Esophagus (tissue), 2 donors: ENCODE measurements around the gene RDH13. TPM values are rescaled to one million over a fixed set of nuclear protein-coding genes. Genes with fewer than 3 reads are reported as not detected.

ENCODE experiments used
- H3K27ac ChIP-seq, 2 donors: one replicate each; pipeline ENCODE4 v1.5.1; 2013; ENCODE audit warnings: low read depth in 2 of 2, mild to moderate bottlenecking in 2 of 2, inconsistent platforms in 1 of 2, low read length in 1 of 2, moderate library complexity in 1 of 2
- H3K27me3 ChIP-seq, 2 donors: one replicate each; pipeline ENCODE4 v1.6.1; 2013; ENCODE audit warnings: low read length in 2 of 2, control low read depth in 1 of 2, mild to moderate bottlenecking in 1 of 2; ENCODE audit not compliant: insufficient read depth in 2 of 2, control insufficient read depth in 1 of 2
- H3K36me3 ChIP-seq, 2 donors: one replicate each; pipeline ENCODE4 v1.6.1; 2013; ENCODE audit warnings: low read length in 1 of 2; ENCODE audit not compliant: control insufficient read depth in 2 of 2, insufficient read depth in 2 of 2
- H3K4me1 ChIP-seq, 2 donors: one replicate each; pipeline ENCODE4 v1.6.1; 2013; ENCODE audit warnings: low read length in 1 of 2; ENCODE audit not compliant: control insufficient read depth in 2 of 2, insufficient read depth in 2 of 2
- H3K4me3 ChIP-seq, 2 donors: one replicate each; pipeline ENCODE4 v1.5.1; 2013; ENCODE audit warnings: low read length in 2 of 2, mild to moderate bottlenecking in 2 of 2, low read depth in 1 of 2, moderate library complexity in 1 of 2
- H3K9me3 ChIP-seq, 2 donors: one replicate each; pipeline ENCODE4 v1.6.1; 2013; ENCODE audit warnings: mild to moderate bottlenecking in 2 of 2, low read depth in 1 of 2, low read length in 1 of 2, moderate library complexity in 1 of 2; ENCODE audit not compliant: control insufficient read depth in 2 of 2, insufficient read depth in 1 of 2
- WGBS, 2 donors: extraction: QIAGEN DNeasy Blood & Tissue Kit; methylation state at CpG; one replicate each; pipeline ENCODE4 v1.1.7; 2013; 5-methylcytosine and 5-hydroxymethylcytosine counted together
- polyA plus RNA-seq, 2 donors: library from polyadenylated mRNA; stranded (reverse); fragments of 200-250 nt; gene quantifications; one replicate each; pipeline ENCODE4 v1.2.3, GENCODE V29; 2013
- donor health status: healthy with polysubstance abuse.
- donor health status: Bipolar disorder and iron deficiency.

The RDH13 gene
- polyA plus RNA-seq, 2 donors: 32.5 to 60.6 TPM

DNA sequence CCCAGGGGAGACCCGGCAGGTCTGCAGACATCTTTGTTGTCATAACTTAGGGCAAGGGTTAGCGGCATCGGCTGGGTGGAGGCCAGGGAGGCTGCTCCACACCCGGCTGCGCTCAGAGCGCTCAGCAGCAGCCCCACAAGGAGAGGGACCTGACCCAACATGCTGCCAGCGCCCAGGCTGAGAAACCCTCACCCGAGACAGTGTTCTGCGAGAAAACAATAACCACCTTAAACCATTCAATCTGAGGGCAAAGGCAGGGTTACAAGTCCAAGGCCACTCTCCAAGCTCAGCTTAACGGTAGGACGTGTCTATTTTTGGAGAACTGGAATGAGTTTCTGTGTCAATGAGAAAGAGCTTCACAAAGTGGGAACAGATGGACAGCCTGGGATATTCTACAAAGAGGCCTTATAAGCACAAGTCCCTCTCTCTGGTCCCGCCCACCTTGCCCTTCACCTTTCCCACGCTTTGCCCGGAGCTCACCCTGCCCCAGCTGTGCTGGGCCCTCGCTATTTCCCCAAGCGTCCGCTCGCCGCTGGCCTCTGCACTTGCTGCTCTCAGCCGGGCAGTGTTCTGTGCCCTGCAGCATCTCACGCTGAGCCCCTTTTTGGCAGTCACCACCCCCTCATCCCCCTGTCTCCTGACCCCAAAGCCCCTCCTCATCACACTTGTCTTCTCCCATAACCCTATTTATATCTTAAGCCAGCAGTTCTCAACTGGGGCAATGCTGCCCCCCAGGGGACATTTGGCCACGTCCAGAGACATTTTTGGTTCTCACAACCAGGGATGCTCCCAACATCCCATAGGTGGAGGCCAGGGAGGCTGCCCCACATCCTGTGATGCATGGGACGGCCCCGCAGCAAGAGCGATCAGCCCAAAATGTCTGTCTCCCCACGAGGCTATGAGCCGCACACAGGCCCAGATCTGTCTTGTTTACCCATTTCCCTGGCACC, 36.9 kb upstream of the RDH13 start:
- H3K9me3 ChIP-seq: no peaks in the 10 kb centered on the region
- H3K27ac ChIP-seq: no peak overlapping the region
- H3K36me3 ChIP-seq: peaks cover 12 to 40% of the 10 kb centered on the region in 2 donors
- no peak overlapping the region for H3K4me3 ChIP-seq
- 77 to 80% methylated on average over 27 of the region's 27 CpGs for WGBS, 2 donors
- H3K27me3 ChIP-seq: no peaks in the 10 kb centered on the region
- H3K4me1 ChIP-seq: no peaks in the 10 kb centered on the region

DNA sequence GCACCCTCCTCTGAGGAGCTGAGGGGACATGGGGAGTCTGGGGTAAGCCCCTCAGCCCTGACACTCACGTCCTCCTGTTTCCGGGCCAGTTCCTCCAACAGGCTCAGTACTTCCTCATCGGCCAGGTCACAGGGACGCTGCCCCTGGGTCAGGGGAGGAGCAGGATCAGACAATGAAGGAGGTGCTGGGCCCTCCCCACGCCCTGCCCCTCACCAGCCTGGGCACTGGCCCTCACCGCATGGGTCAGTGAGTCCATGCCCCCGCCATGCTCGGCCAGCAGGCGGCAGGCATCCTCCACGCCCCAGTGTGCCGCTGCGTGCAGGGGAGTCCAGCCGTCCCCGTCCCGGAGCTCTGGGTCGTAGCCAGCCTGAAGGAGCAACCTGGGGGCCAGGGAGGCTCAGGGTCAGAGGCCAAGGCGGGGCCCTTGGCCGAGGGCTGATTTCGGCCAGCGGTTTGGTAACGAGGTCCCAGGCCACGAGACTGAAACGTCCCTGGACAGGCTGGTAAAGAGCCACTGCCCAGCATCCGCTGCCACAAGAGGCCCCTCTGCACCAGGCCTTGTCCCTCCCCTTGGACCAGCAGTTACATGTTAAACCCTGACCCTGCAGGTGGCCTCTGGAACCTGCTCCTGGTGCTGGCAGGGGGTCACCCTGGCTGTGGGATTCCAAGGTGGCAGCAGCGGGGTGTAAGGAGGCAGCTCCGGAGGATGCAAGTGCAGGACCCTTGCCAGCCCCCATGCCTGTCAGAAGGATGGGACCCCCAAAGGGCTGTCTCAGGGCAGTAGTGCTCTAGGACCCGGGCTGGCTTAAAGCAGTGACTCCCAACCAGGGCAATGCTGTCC, 36.0 kb upstream of the RDH13 start:
- no peaks in the 10 kb centered on the region for H3K9me3 ChIP-seq
- H3K4me1 ChIP-seq: no peaks in the 10 kb centered on the region
- H3K27ac ChIP-seq: no peak overlapping the region
- 85 to 87% methylated on average over 27 of the region's 27 CpGs for WGBS, 2 donors
- H3K27me3 ChIP-seq: no peaks in the 10 kb centered on the region
- no peak overlapping the region for H3K4me3 ChIP-seq
- H3K36me3 ChIP-seq: peaks cover 15 to 44% of the 10 kb centered on the region in 2 donors

DNA sequence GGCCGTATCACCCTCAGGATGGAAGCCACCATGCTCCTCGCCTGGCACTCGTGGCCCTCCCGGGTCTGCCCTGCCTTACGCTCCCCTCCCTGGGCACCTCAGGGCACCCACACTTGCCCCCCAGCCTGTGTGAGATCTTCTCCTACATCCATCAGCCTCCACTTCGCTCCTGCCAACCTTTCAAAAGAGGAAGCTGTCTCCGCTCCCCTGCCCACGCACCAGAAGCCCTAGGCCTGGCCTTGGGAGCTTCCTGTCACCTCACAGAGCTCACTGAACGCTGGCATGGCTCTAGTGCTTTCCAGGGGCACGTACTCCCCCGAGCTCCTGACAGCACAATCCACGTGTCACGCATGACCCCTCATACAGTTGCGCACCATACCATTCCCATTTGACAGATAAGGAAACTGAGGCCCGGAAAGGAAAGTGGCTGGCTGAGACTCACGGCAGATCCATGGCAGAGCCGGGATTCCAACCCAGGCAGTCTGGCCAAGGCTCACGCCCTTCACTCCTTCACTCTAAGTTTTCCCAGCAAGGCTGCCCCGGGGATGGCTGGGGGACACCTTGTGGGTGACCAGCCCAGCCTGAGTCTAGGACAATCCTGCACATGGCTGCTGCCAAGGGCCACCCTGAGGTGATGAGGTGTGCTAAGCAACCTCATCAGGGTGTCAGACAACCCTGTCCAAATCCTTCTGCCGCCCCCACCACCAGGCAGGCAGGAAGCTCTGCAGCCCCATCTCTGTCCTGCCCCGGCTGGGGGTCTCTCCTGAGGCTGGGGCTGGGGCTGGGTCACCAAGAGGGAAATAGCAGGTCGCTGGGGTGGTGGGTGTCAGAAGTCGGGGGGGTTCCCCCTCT, 35.1 kb upstream of the RDH13 start:
- no peak overlapping the region for H3K27ac ChIP-seq
- 90 to 92% methylated on average over 22 to 23 of the region's 23 CpGs for WGBS, 2 donors
- no peaks in the 10 kb centered on the region for H3K4me1 ChIP-seq
- H3K9me3 ChIP-seq: no peaks in the 10 kb centered on the region
- no peaks in the 10 kb centered on the region for H3K27me3 ChIP-seq
- H3K36me3 ChIP-seq: peaks cover 15 to 40% of the 10 kb centered on the region in 2 donors
- peak overlapping the region in 1 of 2 donors; percentile 19 for H3K4me3 ChIP-seq

DNA sequence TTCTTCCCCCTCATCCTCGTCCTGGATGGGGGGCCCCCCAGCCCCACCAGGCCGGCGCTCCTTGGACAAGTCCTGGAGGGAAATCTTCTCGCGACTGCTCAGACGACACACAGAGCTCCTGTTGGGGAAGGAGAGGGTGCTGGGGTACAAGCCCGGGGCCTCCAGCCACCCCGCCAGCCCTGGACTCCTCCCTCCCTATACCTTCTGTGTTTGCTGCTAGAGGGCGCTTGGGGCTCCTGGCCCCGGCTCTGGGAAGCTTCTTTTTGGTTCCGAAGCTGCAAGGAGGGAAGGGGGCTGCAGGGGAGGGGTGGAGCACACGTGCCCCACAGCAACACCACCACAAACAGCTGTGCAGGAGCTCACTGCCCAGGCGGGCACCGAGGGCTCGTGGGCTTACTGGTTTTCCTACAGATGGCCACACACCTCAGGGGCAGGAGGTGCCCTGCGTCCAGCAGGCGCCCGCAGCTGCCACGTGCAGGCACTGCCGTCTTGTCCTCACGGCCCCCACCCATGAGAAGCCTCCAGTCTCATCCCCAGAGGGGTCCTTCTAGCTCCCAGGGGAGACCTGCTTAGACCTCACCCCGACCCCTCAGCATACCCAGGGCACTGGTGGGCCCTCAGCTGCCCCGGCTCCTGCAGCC, 33.2 kb upstream of the RDH13 start:
- Histone ChIP-seq H3K9me3 (no peaks in the 10 kb centered on the region), H3K36me3 (peaks cover 15 to 50% of the 10 kb centered on the region in 2 donors), H3K27me3 (no peaks in the 10 kb centered on the region), H3K4me3 (no peak overlapping the region), H3K27ac (no peak overlapping the region), H3K4me1 (no peaks in the 10 kb centered on the region)
- 82 to 83% methylated on average over 23 of the region's 23 CpGs for WGBS, 2 donors

DNA sequence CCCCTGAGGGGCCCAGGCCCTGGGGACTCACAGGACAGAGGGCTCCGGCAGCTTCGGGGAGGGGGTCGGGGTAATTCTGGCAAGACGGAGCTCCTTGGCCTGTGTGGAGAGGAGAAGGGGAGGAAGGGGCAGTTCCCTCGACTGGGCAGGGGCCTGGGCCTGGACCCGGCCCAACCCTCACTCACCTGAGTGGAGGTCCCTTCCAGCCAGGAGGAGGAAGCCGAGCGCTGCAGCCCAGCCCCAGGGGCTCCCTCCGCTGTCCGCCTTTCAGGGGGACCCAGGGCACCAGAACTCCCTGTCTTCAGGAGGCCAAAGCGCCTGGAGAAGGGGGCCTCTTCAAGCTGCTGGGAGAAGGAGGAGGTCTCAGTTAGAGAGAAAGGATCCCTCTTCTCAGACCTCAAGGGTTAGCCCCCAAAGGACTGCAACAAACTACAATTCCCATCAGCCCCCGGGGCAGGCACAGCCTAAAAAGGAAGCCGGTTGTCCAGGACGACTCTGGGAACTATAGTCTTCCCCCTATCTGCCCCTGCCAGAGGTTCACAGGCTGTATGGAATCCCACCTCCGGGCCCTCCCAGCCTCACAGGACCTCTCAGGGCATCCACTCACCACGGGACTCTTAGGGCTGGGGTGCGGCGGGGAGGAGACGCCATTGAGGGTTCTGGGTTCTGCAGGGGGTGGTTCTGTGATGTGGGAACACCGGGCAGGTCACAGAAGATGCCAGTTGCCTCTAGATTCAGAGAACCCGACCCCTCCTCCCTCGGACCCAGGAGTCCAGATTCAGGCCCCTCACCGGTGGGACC, 32.5 kb upstream of the RDH13 start:
- H3K4me3 ChIP-seq: no peak overlapping the region
- WGBS, 2 donors: 85 to 86% methylated on average over 23 of the region's 23 CpGs
- H3K36me3 ChIP-seq: peaks cover 16 to 56% of the 10 kb centered on the region in 2 donors
- no peaks in the 10 kb centered on the region for H3K9me3 ChIP-seq
- H3K27me3 ChIP-seq: no peaks in the 10 kb centered on the region
- no peak overlapping the region for H3K27ac ChIP-seq
- no peaks in the 10 kb centered on the region for H3K4me1 ChIP-seq

DNA sequence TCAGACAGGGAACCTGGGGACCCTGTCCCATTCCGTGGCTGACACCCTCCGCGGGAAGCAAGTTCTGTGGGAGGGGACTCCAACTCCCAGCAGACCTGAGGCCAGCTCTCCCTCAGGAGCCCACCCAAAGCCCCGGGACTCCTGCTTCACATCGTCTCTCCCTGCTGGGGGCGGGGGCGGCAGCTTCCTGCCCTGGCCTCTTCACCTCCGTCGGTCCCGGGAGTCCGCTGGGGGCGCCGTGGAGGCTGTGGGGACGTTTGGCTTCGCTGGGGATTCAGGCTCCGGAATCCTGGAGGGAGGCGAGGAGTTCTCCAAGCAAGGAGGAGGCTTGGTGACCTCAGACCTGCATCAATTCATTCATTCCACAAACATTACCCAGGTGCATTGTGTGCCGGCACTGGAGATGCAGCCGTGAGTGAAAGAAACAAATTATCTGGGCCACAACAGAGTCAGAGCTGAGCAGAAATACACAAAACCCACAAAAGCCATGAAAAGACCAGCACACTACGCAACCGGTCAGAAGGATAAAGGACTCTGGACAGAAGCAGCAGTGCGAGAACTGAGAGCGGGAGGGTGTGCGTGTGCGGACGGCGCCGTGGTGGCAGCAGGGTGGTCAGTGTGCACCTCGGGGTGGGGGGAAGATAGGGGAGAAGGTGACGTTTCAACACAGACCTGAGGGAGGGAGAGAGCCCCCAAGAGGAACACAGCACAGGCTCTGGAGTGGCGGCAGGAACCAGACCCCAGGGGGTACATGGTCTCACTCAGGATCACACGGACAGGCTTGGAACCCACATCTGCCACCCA, 31.7 kb upstream of the RDH13 start:
- Histone ChIP-seq H3K36me3 (peaks cover 16 to 56% of the 10 kb centered on the region in 2 donors), H3K4me3 (no peak overlapping the region), H3K4me1 (no peaks in the 10 kb centered on the region), H3K27me3 (no peaks in the 10 kb centered on the region), H3K9me3 (no peaks in the 10 kb centered on the region), H3K27ac (no peak overlapping the region)
- 88% methylated on average over 32 of the region's 32 CpGs for WGBS, 2 donors

DNA sequence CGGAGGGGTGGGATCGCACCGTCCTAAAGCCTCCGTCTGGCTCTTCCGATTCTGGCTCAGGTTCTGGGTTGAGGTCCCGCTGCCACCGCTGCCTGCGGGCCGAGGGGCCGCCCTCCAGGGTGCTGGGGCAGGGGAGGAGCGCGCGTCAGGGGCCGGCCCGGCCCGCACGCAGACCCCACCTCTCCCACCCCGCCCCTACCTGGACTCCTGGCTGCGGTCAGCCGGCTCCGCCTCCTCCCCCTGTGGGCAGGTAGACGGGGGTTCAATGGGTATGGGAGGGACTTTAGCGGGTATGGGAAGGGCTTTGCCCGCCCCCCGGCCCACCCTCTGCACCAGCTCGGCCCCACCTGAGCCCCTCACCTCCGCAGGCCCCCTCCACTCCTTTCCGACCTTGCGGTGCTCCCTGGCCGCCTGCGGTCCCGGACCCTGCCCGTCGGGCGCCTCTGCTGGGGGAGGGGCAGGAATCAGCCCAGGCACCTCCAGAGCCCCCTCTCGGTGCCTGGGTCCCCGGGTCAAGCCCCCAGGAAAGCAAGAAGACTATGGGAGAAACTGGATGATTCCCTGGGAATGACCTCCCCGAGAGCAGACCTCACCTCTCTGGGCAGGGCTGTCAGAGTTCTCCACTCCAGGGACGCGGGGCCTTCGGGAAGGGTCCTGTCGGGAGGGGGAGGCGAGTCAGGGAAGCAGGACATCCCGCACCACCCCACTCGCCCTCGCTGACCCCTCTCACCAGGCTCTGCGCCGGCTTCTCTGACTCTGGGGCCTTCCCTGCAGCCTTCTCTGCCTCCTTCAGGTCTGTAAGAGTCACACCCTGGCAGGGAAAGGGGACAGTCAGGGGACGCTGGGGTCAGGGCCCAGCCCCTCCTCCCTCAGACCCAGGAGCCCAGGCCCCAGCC, 29.7 kb upstream of the RDH13 start:
- WGBS, 2 donors: 90 to 91% methylated on average over 26 to 49 of the region's 49 CpGs
- peaks cover 10 to 38% of the 10 kb centered on the region in 2 donors for H3K36me3 ChIP-seq

More for the DNA sequence above, 29.7 kb upstream of the RDH13 start:
- no peak overlapping the region for H3K27ac ChIP-seq
- H3K27me3 ChIP-seq: no peaks in the 10 kb centered on the region
- peaks cover 0 to 7% of the 10 kb centered on the region in 2 donors for H3K4me1 ChIP-seq
- H3K9me3 ChIP-seq: no peaks in the 10 kb centered on the region
- no peak overlapping the region for H3K4me3 ChIP-seq
